Fibroblast of skin of left biceps (primary cell): ENCODE data around the gene SMCR8.
"Not testable (repeated sequence)": the region's sequence is repeated elsewhere in the genome, so short reads cannot be mapped to it uniquely, and the experiment has no call there.

ENCODE experiments used
- DNase-seq, 2 experiments: peaks; one replicate each; pipeline ENCODE4 v3.0.0-alpha.2; 2013; ENCODE audit warnings: low read depth in 2 of 2

Gene SMCR8

DNA sequence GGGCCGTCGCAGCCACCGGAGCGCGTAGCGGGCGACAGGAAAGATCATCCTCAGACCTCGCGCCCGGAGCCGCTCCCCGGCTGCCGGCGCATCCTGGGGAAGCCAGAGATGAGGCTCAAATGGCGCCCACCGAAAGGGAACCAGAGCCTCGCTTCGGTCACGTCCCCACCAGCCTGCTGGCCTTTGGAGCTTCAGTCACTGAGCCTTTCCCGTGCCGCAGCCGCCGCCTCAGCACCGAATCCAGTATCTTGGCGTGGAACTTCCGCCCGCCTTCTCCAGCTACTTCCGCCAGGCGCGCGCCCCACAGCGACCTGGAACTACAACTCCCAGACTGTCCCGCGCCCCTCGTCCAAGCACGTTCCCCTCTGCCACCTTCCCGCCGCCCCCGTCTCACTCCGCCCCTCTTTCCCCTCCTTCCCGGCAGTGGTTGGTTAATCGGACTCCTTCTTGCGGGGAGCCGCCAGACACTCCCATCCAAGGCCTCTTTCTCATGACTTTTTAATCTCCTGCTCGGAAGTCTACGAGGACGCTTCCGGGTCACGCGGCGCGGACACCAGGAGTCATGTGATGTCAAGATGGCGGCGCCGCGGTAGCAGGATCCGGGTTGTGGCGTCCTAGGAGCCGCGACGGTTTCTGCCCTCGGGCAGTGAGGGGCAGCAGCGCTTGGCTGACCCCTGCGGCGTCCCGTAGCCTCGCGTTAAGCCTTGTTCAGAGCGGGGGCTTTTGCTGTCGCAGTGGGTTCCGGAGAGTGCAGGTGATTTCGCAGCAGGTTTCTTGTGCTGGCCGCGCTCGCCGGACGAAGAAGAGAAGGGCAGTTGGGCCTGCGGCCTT, at the start of gene SMCR8, which contains the start of gene TOP3A:
Gene SMCR8 (plus strand): TSS at position 563 of the 831 bp plus-strand sequence. CDS start 497 bp downstream, outside the sequence.
Gene TOP3A (minus strand): TSS at position 264 of the 831 bp plus-strand sequence. CDS start 216 bp downstream, at position 48.
- DNase-seq, result peak; percentile 95

- no peak for DNase-seq
Measured at GRCh38 chr17:18267366-18267765, 47.7 kb upstream of the SMCR8 start.

DNA sequence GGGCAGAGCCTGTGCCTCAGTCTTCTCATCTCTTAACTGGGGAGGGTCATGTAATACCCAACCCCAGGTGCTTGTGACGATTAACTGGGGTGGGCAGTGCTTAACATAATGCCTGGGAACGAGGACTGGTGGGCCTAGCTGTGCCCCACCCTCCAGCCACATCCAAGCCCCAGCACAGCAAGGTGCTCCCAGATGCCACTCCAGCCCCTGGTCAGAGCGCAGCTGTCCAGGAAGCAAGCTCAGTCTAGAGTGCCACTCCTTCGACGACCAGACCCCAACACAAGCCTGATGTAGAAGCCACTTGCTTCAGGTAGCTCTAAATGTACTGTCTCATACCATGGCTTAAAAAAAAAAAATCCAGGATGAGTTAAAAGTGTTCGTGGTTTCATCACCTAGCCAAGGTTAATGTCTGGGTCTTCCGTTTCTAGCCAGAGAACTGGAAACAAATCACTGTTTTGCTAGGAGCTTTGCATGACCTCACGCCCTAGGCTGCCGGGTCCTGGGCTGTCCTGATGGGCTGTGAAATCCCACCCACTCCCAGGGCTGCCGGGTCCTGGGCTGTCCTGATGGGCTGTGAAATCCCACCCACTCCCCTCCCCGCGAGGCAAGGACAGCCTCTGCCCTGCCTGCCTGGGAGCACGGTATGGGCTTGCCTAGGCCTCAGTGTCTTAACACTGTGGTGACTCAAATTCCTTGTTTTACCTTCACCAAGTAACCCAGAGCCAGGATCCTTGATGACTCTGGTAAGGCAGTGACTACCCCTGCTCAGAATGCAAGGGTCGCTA, 47.0 kb upstream of the SMCR8 start:
- DNase-seq, result no peak

DNA sequence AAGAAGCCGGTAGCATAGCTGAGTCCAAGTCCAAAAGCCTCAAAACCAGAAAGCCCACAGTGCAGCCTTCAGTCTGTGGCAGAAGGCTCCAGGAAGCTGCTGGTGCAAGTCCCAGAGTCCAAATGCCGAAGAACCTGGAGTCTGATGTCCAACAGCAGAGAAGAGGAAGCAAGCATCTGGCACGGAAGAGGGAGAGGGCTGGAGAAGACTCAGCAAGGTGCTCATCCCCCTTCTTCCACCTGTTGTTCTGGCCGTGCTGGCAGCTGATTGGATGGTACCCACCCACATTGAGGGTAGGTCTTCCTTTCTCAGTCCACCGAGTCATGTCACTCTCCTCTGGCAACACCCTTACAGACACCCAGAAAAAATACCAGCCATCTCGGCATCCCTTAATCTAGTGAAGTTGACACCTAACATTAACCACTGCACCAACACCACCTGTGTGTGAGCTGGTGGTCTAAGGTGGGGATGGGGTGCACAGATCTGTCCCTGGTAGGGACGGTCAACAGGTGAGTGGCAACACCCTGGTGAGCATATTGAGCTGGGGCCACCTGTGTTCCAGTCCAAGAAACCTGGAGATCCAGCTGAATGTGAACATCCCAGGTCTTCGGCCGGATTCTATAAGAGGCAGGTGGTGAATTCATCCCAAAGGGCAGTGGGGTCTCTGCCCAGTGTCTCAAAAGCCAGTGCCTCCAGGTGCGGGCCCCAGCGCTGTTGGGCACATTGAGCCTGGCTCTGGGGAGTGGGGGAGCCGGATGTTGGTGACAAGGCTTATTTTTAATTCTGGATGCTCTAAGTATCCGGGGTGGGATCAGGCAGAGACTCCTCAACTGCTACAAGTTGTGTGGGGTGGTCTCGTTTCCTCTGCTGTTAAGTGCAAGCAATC, 44.8 kb upstream of the SMCR8 start:
- DNase-seq, result no peak

- DNase-seq, result no peak
Measured at GRCh38 chr17:18277076-18277475, 38.0 kb upstream of the SMCR8 start.

DNA sequence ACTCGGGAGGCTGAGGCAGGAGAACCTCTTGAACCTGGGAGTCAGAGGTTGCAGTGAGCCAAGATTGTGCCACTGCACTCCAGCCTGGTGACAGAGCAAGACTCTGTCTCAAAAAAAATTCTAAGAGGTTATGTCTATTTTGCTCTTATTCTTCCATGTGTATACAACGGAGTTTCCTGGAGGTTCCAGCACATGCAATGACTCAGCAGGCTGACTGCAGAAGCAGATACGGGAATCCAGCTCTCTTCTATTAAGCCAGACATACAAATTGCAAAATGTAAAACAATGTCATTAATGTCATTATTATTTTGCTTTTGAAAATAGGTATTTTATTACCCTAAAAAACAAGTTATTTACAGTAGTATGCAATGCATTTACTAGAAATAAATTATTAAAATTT, 36.2 kb upstream of the SMCR8 start:
- DNase-seq, result no peak

GRCh38 chr17:18280249-18280648, 34.8 kb upstream of the SMCR8 start:
- no peak for DNase-seq

GRCh38 chr17:18280766-18281371, 34.2 kb upstream of the SMCR8 start:
- DNase-seq, result no peak

GRCh38 chr17:18281788-18282187, 33.3 kb upstream of the SMCR8 start:
- DNase-seq, result no peak

- DNase-seq, result no peak
Measured at GRCh38 chr17:18285296-18285695, 29.8 kb upstream of the SMCR8 start.

DNA sequence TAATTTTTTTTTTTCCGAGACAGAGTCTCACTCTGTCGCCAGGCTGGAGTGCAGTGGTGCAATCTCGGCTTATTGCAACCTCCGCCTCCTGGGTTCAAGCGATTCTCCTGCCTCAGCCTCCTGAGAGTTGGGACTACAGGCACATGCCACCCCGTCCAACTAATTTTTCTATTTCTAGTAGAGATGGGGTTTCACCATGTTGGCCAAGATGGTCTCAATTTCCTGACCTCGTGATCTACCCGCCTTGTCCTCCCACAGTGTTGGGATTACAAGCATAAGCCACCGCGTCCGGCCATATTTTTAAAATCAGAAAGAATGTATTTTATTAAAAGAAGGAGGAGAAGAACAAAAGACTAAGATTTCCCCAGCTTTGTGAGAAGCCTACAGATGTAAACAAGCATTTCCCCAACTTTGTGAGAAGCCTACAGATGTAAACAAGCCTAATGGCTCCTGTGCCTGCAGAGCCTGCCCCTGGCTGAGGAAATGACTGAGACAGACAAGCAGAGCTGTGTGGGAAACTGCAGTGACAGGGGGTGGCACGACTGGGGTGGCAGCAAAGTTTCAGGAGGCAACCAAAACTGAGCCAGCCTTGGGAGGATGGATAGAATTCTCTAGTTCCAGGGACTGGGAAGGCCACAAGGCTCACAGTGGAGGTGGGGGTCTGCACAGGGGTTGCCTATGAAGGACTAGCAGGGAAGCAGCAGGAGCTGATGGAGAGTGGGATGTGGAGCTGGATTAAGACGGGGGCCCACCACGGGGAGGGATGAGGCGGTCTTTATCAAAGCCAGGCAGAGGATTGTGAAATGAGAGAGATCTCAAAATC, 23.2 kb upstream of the SMCR8 start:
- no peak for DNase-seq

DNA sequence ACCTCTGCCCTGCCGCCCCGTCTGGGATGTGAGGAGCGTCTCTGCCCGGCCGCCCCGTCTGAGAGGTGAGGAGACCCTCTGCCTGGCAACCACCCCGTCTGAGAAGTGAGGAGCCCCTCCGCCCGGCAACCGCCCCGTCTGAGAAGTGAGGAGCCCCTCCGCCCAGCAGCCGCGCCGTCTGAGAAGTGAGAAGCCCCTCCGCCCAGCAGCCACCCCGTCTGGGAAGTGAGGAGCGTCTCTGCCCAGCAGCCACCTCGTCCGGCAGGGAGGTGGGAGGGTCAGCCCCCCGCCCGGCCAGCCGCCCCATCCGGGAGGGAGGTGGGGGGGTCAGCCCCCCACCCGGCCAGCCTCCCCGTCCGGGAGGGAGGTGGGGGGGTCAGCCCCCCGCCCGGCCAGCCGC, 17.0 kb upstream of the SMCR8 start:
- DNase-seq, result not testable (repeated sequence)

GRCh38 chr17:18300725-18301480, 14.2 kb upstream of the SMCR8 start:
- DNase-seq, result no peak

- DNase-seq, result not testable (repeated sequence)
Measured at GRCh38 chr17:18303206-18303605, 11.9 kb upstream of the SMCR8 start.

- no peak for DNase-seq
Measured at GRCh38 chr17:18309202-18309601, 5.9 kb upstream of the SMCR8 start.

GRCh38 chr17:18314059-18314730, 898 bp upstream of the SMCR8 start:
- DNase-seq, result no peak

DNA sequence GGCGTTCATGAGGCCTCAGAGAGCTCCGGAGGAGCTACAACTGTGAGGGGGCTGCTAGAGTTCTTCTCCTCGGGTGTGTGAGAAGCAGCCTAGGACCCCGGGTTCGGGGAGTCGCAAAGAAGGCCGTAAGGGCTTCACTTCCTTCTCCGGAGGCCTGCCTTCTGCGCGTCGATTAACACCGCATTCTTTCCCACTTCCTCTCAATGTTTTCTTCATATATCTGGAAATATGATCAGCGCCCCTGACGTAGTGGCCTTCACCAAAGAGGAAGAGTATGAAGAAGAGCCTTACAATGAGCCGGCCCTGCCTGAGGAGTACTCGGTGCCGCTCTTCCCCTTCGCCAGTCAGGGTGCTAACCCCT, 449 bp downstream of the SMCR8 start:
- no peak for DNase-seq

GRCh38 chr17:18315961-18316360, 868 bp downstream of the SMCR8 start:
- no peak for DNase-seq

GRCh38 chr17:18318117-18318516, 3.0 kb downstream of the SMCR8 start:
- no peak for DNase-seq
